GM23338 (cell line): ENCODE measurements around the gene UBE2QL1. TPM values are rescaled to one million over a fixed set of nuclear protein-coding genes. Genes with fewer than 3 reads are reported as not detected.

Experiments
- ATAC-seq: fragments of 200-7000 bp; cut with Tn5 transposase; 3 replicates; pipeline ENCODE4 v1.9.1; 2020
- DNase-seq: peaks from one replicate; pipeline ENCODE4 v3.0.0-alpha.2; 2015; ENCODE audit warnings: low spot score
- H2AFZ ChIP-seq: fragments of 200-600 bp; sonication (generic); 2 replicates; pipeline ENCODE4 v1.8.0; 2016; ENCODE audit warnings: antibody characterized with exemption, mild to moderate bottlenecking, moderate library complexity
- H3F3A ChIP-seq: fragments of 200-600 bp; sonication (generic); replicated peaks from 2 replicates; pipeline ENCODE4 v1.8.0; 2017; ENCODE audit warnings: antibody characterized with exemption, mixed run types, low read depth
- H3K27ac ChIP-seq: fragments of 200-600 bp; sonication (generic); 2 replicates; pipeline ENCODE4 v1.6.1; 2016; ENCODE audit warnings: low read depth
- H3K27me3 ChIP-seq: fragments of 200-600 bp; sonication (generic); 2 replicates; pipeline ENCODE4 v1.8.0; 2016; ENCODE audit warnings: mild to moderate bottlenecking, mixed run types, moderate library complexity; ENCODE audit not compliant: insufficient read depth
- H3K36me3 ChIP-seq: fragments of 200-600 bp; sonication (generic); 2 replicates; pipeline ENCODE4 v1.8.0; 2016; ENCODE audit warnings: mild to moderate bottlenecking; ENCODE audit not compliant: insufficient read depth
- H3K4me1 ChIP-seq: fragments of 200-600 bp; sonication (generic); 2 replicates; pipeline ENCODE4 v1.8.0; 2016; ENCODE audit warnings: mild to moderate bottlenecking, moderate library complexity; ENCODE audit not compliant: insufficient read depth
- H3K4me2 ChIP-seq: fragments of 200-600 bp; sonication (generic); 2 replicates; pipeline ENCODE4 v1.7.1; 2017; ENCODE audit warnings: mixed run types
- H3K4me3 ChIP-seq: fragments of 200-600 bp; sonication (generic); 2 replicates; pipeline ENCODE4 v1.6.1; 2016; ENCODE audit warnings: mixed run types
- H3K79me2 ChIP-seq: fragments of 200-600 bp; sonication (generic); replicated peaks from 2 replicates; pipeline ENCODE4 v1.8.0; 2017; ENCODE audit warnings: mild to moderate bottlenecking; ENCODE audit not compliant: insufficient read depth
- H3K9me2 ChIP-seq: fragments of 200-600 bp; sonication (generic); 2 replicates; pipeline ENCODE4 v1.8.0; 2017; ENCODE audit not compliant: insufficient read depth
- H4K20me1 ChIP-seq: fragments of 200-600 bp; sonication (generic); replicated peaks from 2 replicates; pipeline ENCODE4 v1.8.0; 2017; ENCODE audit warnings: mild to moderate bottlenecking; ENCODE audit not compliant: insufficient read depth
- H3K27ac Mint-ChIP-seq: 2 replicates; pipeline ENCODE4 v1.8.0; 2020; ENCODE audit warnings: inconsistent platforms, mild to moderate bottlenecking, moderate library complexity, mixed read lengths
- H3K27me3 Mint-ChIP-seq: 3 replicates; pipeline ENCODE4 v1.8.0; 2022; ENCODE audit warnings: low read depth, mild to moderate bottlenecking, moderate library complexity, mixed read lengths, inconsistent platforms; ENCODE audit not compliant: insufficient read depth, poor library complexity
- H3K36me3 Mint-ChIP-seq: 3 replicates; pipeline ENCODE4 v1.8.0; 2021; ENCODE audit warnings: low read depth, mild to moderate bottlenecking, inconsistent platforms, moderate library complexity, mixed read lengths
- H3K4me1 Mint-ChIP-seq: 3 replicates; pipeline ENCODE4 v1.8.0; 2020; ENCODE audit warnings: mild to moderate bottlenecking, inconsistent platforms, mixed read lengths
- H3K4me3 Mint-ChIP-seq: 3 replicates; pipeline ENCODE4 v1.8.0; 2021; ENCODE audit warnings: moderate library complexity, mild to moderate bottlenecking, inconsistent platforms, mixed read lengths
- H3K9me3 Mint-ChIP-seq: 3 replicates; pipeline ENCODE4 v1.8.0; 2020; ENCODE audit warnings: moderate library complexity, mild to moderate bottlenecking, inconsistent platforms, mixed read lengths
- CREB1 ChIP-seq: fragments of 250-450 bp; sonication (Bioruptor Pico); IDR thresholded peaks from 2 replicates; pipeline ENCODE4 v1.5.0; 2020; ENCODE audit warnings: low read depth, mild to moderate bottlenecking, moderate library complexity
- CTCF ChIP-seq, 2 experiments: fragments of 200-600 bp in 1 of 2; sonication (generic) in 1 of 2; conservative IDR thresholded peaks; 2 replicates each; pipeline versions ENCODE4 v1.5.1 to v1.6.1; 2016 to 2017; ENCODE audit warnings: antibody characterized with exemption in 2 of 2, low read depth in 2 of 2, mild to moderate bottlenecking in 2 of 2, moderate library complexity in 1 of 2
- ETS1 ChIP-seq: IDR thresholded peaks from 2 replicates; pipeline ENCODE4 v1.6.1; 2016; ENCODE audit warnings: antibody characterized with exemption
- EZH2 ChIP-seq: fragments of 200-600 bp; sonication (generic); IDR thresholded peaks from one replicate; pipeline ENCODE4 v1.8.0; 2017; ENCODE audit warnings: antibody characterized with exemption, mild to moderate bottlenecking, low read depth; ENCODE audit not compliant: unreplicated experiment
- EZH2phosphoT487 ChIP-seq: fragments of 200-600 bp; sonication (generic); IDR thresholded peaks from one replicate; pipeline ENCODE4 v1.8.1; 2018; ENCODE audit warnings: antibody characterized with exemption; ENCODE audit not compliant: unreplicated experiment
- JUNB ChIP-seq: IDR thresholded peaks from one replicate; pipeline ENCODE4 v1.6.1; 2016; ENCODE audit warnings: antibody characterized with exemption; ENCODE audit not compliant: unreplicated experiment
- NANOG ChIP-seq: IDR thresholded peaks from 2 replicates; pipeline ENCODE4 v1.6.1; 2016; ENCODE audit warnings: antibody characterized with exemption, borderline replicate concordance
- POLR2AphosphoS5 ChIP-seq: IDR thresholded peaks from 2 replicates; pipeline ENCODE4 v1.6.1; 2016; ENCODE audit warnings: antibody characterized with exemption, low read depth
- REST ChIP-seq: IDR thresholded peaks from one replicate; pipeline ENCODE4 v1.6.1; 2018; ENCODE audit warnings: antibody characterized with exemption; ENCODE audit not compliant: unreplicated experiment
- ZNF114 ChIP-seq: fragments of 250-450 bp; sonication (Bioruptor Pico); IDR thresholded peaks from 2 replicates; pipeline ENCODE4 v1.5.0; 2020; ENCODE audit warnings: mild to moderate bottlenecking, moderate library complexity
- ZNF331 ChIP-seq: fragments of 250-450 bp; sonication (Bioruptor Pico); IDR thresholded peaks from 2 replicates; pipeline ENCODE4 v1.5.0; 2020; ENCODE audit warnings: low read depth, mild to moderate bottlenecking, moderate library complexity
- ZNF462 ChIP-seq: fragments of 250-450 bp; sonication (Bioruptor Pico); IDR thresholded peaks from 2 replicates; pipeline ENCODE4 v1.5.0; 2020; ENCODE audit warnings: mild to moderate bottlenecking, moderate library complexity
- polyA plus RNA-seq: library from polyadenylated mRNA; unstranded; fragments of >200 nt; fragmentation: Nextera tagmentation; extraction: Ambion mirVana; gene quantifications from 2 replicates; pipeline ENCODE4 v1.2.1, GENCODE V29; 2016
- total RNA-seq: library from RNA; depleted of rRNA; stranded (reverse); fragments of >200 nt; shearing (Covaris generic); gene quantifications from 2 replicates; pipeline ENCODE4 v1.2.3, GENCODE V29; 2014

Gene UBE2QL1
- total and polyA plus RNA-seq, 2 experiments from 2014 or later = 0.40 to 0.83 TPM

GRCh38 chr5:6517510-6517909 lies 68.9 kb downstream of the UBE2QL1 start:
- no peak for TF ChIP-seq ZNF331
- TF ChIP-seq CTCF (conservative IDR thresholded peaks at IDR 0.05; ENCODE audit: low read depth in 2 of 2) = no peak
- no peak for TF ChIP-seq ZNF462 (CRISPR knock-in tag)
- TF ChIP-seq EZH2 = no peak
- TF ChIP-seq EZH2phosphoT487 = no peak
- no peak for TF ChIP-seq CREB1
- TF ChIP-seq POLR2AphosphoS5 = no peak
- TF ChIP-seq NANOG = no peak
- no peak for TF ChIP-seq JUNB
- TF ChIP-seq ETS1 = no peak
- TF ChIP-seq ZNF114 = no peak
- TF ChIP-seq REST = no peak
- Histone ChIP-seq H3F3A (no peaks in the 10 kb centered on the region), H3K4me3 (no peak overlapping the region), H3K9me2 (0 out of 2 replicates have a peak, but pooled peaks cover 4% of the 10 kb centered on the region), H3K4me1 (no peaks in the 10 kb centered on the region), H3K36me3 (no peaks in the 10 kb centered on the region), H4K20me1 (no peaks in the 10 kb centered on the region), H3K27me3 (no peaks in the 10 kb centered on the region), H3K27ac (no peak overlapping the region), H3K79me2 (no peaks in the 10 kb centered on the region), H3K4me2 (no peak overlapping the region), H2AFZ (peak overlapping the region; percentile 28; the same call in 1 of the 2 replicates)
- no peak for DNase-seq
- Mint-ChIP-seq H3K27me3 (peaks cover 13% of the 10 kb centered on the region), H3K4me1 (peaks cover 3% of the 10 kb centered on the region), H3K9me3 (no peaks in the 10 kb centered on the region), H3K36me3 (no peaks in the 10 kb centered on the region), H3K4me3 (no peak overlapping the region), H3K27ac (no peak overlapping the region)
- no peak for ATAC-seq
